HEK293T (cell line): Measurements from ENCODE around the gene S100A9.

Experiments used
- ELF4 ChIP-seq: fragments of 450-650 bp; IDR thresholded peaks from 2 replicates; pipeline ENCODE4 v1.6.1; 2017; ENCODE audit warnings: antibody characterized with exemption
- FOXA1 ChIP-seq: fragments of 450-650 bp; IDR thresholded peaks from 2 replicates; pipeline ENCODE4 v1.6.1; 2016; ENCODE audit warnings: mild to moderate bottlenecking
- SP1 ChIP-seq: fragments of 450-650 bp; IDR thresholded peaks from 2 replicates; pipeline ENCODE4 v1.6.1; 2017

GRCh38 chr1:153402226-153402625 lies 44.6 kb downstream of the S100A9 start:
- TF ChIP-seq FOXA1 (no peak), SP1 (no peak), ELF4 (no peak)
